PFSK-1 (cell line): Measurements from ENCODE around the gene ASCC1.

Experiments
- FOXP2 ChIP-seq: optimal IDR thresholded peaks from 2 replicates; pipeline ENCODE3; 2011; ENCODE audit warnings: borderline replicate concordance, control low read depth, inconsistent platforms; ENCODE audit not compliant: insufficient read depth; ENCODE audit errors: extremely low read length, extremely low read depth
- POLR2AphosphoS5 ChIP-seq: IDR thresholded peaks from 2 replicates; pipeline ENCODE4 v1.6.1; 2012; ENCODE audit warnings: low read depth, mild to moderate bottlenecking, control low read depth, low read length, moderate library complexity
- SIN3A ChIP-seq: IDR thresholded peaks from 2 replicates; pipeline ENCODE4 v1.6.1; 2012; ENCODE audit warnings: mild to moderate bottlenecking, low read length, moderate library complexity, borderline replicate concordance; ENCODE audit not compliant: insufficient read depth
- TAF1 ChIP-seq: IDR thresholded peaks from 2 replicates; pipeline ENCODE4 v1.6.1; 2012; ENCODE audit warnings: low read length, control low read depth, borderline replicate concordance; ENCODE audit not compliant: insufficient read depth
- TF ChIP-seq, protein P1 (sequence below), 2 experiments: IDR thresholded peaks; 2 replicates each; pipeline versions ENCODE4 v1.6.1 to v1.8.0; 2011 to 2012; ENCODE audit warnings: low read depth in 2 of 2, low read length in 2 of 2, control low read depth in 1 of 2, inconsistent platforms in 1 of 2, mild to moderate bottlenecking in 1 of 2, moderate library complexity in 1 of 2; ENCODE audit not compliant: insufficient read depth in 1 of 2

Gene ASCC1

DNA sequence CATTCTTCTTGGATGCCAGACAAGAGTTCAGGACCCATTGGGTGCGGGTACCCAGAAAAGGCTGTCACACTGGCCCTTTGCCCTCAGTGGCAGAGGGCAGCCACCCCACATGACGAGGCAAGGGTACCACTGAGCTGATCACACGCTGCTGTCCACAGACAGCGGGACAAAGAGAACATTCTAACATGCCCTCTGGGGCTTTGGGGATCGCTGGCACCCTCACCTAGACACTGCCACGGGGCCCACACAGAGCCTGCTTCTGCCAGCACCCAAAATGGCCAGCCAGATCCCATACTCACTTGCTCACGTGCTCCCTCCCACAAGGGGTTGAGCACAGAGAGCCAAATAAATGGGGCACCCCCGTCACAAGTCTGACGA lies 111.0 kb downstream of the ASCC1 start:
- TF ChIP-seq POLR2AphosphoS5 (no peak), FOXP2 (no peak), SIN3A (no peak), TAF1 (no peak)
- TF ChIP-seq, protein P1, sequence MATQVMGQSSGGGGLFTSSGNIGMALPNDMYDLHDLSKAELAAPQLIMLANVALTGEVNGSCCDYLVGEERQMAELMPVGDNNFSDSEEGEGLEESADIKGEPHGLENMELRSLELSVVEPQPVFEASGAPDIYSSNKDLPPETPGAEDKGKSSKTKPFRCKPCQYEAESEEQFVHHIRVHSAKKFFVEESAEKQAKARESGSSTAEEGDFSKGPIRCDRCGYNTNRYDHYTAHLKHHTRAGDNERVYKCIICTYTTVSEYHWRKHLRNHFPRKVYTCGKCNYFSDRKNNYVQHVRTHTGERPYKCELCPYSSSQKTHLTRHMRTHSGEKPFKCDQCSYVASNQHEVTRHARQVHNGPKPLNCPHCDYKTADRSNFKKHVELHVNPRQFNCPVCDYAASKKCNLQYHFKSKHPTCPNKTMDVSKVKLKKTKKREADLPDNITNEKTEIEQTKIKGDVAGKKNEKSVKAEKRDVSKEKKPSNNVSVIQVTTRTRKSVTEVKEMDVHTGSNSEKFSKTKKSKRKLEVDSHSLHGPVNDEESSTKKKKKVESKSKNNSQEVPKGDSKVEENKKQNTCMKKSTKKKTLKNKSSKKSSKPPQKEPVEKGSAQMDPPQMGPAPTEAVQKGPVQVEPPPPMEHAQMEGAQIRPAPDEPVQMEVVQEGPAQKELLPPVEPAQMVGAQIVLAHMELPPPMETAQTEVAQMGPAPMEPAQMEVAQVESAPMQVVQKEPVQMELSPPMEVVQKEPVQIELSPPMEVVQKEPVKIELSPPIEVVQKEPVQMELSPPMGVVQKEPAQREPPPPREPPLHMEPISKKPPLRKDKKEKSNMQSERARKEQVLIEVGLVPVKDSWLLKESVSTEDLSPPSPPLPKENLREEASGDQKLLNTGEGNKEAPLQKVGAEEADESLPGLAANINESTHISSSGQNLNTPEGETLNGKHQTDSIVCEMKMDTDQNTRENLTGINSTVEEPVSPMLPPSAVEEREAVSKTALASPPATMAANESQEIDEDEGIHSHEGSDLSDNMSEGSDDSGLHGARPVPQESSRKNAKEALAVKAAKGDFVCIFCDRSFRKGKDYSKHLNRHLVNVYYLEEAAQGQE (IDR thresholded peaks at IDR 0.05; ENCODE audit: insufficient read depth in 1 of 2, low read depth in 2 of 2, low read length in 2 of 2): no peak

DNA sequence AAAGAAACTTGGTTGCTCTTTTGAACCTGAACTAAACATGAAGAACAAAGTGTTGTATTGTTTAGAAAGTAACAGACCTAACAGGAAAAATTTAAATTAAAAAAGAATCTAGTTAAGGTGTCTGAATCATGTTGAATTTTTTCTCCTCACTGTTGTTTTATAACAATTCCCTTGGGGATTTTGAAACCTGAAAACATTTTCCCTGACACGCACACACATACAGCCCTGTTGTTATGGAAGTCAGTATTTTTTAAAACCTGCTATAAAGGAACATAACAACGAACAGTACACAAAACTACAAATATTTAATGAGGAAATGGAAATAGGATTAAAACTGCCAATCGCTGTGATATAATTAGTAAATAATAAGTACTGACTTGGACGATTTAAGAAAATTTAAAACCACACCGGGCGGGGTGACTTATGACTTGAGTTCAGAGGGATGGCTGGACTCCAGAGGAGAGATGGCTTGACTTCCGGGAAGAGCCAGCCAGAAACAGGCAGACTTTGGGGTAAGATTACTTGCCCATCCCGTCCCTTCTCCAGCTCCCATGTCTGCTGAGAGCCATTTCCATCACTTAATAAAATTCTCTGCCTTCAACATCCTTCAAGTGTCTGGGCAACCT lies 111.5 kb downstream of the ASCC1 start:
- TF ChIP-seq FOXP2: no peak
- TF ChIP-seq, protein P1 (IDR thresholded peaks at IDR 0.05; ENCODE audit: insufficient read depth in 1 of 2, low read depth in 2 of 2, low read length in 2 of 2): no peak
- TF ChIP-seq POLR2AphosphoS5: no peak
- no peak for TF ChIP-seq TAF1
- no peak for TF ChIP-seq SIN3A

DNA sequence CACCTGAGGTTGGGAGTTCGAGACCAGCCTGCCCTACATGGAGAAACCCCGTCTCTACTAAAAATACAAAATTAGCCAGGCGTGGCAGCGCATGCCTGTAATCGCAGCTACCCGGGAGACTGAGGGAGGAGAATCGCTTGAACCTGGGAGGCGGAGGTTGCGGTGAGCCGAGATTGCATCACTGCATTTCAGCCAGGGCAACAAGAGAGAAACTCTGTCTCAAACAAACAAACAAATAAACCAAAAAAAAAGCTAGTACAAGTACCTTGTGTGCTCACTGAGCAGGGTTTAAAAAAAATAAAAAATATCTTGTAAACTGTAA lies 116.5 kb downstream of the ASCC1 start:
- TF ChIP-seq TAF1 (no peak), FOXP2 (no peak), POLR2AphosphoS5 (no peak), SIN3A (no peak)
- TF ChIP-seq, protein P1 (IDR thresholded peaks at IDR 0.05; ENCODE audit: insufficient read depth in 1 of 2, low read depth in 2 of 2, low read length in 2 of 2): no peak

DNA sequence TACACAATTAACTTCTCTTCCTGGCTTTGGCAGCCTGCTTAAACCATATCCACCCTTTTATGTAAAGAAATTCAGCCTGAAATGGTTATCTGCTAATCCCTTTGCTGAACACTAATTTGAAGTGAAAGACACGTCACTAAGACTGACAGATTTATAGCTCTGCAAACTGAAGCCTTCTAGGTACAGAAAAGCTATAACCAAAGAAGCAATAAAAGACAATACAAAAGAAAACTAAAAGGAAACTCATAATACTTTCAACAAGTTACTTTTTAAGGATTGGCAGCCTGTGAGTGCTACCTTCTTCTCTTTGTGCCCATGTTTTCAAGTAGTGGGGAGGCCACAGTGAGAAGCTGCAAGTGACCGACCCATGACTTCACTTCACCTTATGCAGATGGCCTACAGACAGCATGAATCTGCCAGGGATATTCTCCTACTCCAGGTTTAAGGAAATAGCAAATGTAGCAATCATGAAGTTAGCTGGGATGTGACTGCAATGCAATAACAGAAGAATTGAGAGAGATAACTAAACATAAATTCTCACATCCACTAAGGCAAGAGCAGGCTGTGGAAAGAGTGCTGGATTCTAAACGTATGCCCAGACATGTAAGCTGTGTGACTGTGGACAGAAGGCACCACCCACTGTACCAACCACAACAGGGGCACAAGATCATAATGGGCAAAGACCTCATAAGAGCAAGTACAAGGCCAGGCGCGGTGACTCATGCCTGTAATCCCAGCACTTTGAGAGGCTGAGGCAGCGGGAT lies 117.1 kb downstream of the ASCC1 start:
- TF ChIP-seq FOXP2: no peak
- TF ChIP-seq, protein P1 (IDR thresholded peaks at IDR 0.05; ENCODE audit: insufficient read depth in 1 of 2, low read depth in 2 of 2, low read length in 2 of 2): no peak
- TF ChIP-seq POLR2AphosphoS5: no peak
- TF ChIP-seq SIN3A: no peak
- TF ChIP-seq TAF1: no peak
